ENCODE data around the gene GPX4.

GRCh38 chr19:1086613-1087012 is 17.2 kb upstream of the GPX4 start:
- TF ChIP-seq CTCF (IDR thresholded peaks at IDR 0.05; ENCODE audit: borderline replicate concordance, extremely low read depth, low read length, poor library complexity, severe bottlenecking) (no peak), EZH2 (IDR thresholded peaks at IDR 0.05; ENCODE audit: borderline replicate concordance, low read depth, low read length, severe bottlenecking) (no peak)
